ENCODE results near the gene LRTM2. TPM values are rescaled to one million over a fixed set of nuclear protein-coding genes. Genes with fewer than 3 reads are reported as not detected.

LRTM2 gene
- total RNA-seq, 1 experiment from 2014 or later, result not detected

DNA sequence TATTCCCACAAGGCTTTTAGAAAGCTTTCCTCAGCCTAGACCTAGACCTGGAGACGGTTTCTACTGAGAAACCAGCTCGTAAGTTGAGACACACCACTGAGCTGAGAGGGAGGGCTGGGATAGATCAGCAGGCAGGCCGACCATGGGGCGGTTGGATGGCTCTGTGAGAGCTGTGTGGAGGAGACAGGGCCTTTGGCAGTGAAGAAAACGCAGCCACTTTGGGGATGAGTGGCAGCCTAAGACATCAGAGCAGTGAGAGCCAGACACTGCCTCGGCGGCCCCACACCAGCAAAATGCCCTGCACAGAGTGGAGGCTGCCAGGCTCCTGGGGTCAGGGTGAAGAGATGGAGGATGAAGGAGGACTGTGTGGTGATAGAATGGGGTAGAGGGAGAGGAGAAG, 52.1 kb downstream of the LRTM2 start:
- H3K9me2 ChIP-seq (ENCODE audit: insufficient read depth), result no peaks in the 10 kb centered on the region
- no peak for DNase-seq

DNA sequence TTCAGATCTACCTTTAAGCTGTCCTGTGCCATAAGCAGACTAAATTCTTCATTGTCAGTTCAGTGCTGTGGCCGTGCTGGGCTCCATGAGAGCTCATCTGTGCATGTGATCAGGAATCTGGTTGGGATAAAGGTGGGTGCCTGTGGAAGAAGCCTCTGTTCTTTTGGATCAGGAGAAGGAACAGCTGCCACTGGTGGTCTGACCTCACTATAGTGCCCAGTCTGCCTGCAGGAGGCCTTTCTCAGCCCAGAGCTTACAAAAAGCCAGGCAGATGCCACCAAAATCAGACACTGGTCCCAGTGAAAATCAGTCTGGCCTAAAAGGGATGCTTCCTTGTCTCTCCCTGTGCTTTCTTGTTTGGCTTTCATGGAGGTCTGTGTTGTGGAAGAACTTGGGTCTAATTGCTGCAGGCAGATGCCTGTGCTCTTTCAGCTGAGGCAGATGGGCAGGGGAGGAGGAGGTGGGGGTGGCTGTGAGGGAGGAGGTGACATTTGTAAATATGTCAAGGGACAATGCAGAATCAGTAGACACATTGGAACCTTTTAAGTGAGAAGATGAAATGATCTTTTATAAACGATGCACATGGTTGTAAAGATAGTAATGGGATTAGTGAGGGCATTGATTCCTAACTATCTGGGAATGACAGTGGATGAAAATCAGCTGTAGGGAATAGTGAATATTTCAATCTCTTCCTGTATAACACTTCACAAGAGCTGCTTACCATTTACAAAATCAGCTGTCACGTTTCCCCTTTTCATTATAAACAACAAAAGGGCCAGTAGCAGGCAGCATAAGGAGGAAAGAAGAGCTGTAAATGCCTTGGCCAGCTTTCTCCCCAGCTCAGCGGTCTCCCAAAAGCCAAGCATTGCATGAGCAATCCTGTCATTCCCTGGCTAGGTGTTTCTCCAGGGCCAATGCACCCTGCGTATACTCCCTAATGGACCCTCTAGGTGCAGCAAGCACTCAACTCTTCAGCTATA, 53.5 kb downstream of the LRTM2 start:
- no TSS peak for BruUV-seq (replicated peaks)
- H4K20me1 ChIP-seq (ENCODE audit: insufficient read depth), result no peaks in the 10 kb centered on the region; the same call in 1 of the 2 replicates
- ChIA-PET POLR2A (ENCODE audit: unreplicated experiment) (no interaction called here), CTCF (no interaction called here)
- DNase-seq, result no peak
- no peaks in the 10 kb centered on the region for H3K9me3 ChIP-seq (ENCODE audit: insufficient read depth, low read depth)
- TF ChIP-seq, protein P1, sequence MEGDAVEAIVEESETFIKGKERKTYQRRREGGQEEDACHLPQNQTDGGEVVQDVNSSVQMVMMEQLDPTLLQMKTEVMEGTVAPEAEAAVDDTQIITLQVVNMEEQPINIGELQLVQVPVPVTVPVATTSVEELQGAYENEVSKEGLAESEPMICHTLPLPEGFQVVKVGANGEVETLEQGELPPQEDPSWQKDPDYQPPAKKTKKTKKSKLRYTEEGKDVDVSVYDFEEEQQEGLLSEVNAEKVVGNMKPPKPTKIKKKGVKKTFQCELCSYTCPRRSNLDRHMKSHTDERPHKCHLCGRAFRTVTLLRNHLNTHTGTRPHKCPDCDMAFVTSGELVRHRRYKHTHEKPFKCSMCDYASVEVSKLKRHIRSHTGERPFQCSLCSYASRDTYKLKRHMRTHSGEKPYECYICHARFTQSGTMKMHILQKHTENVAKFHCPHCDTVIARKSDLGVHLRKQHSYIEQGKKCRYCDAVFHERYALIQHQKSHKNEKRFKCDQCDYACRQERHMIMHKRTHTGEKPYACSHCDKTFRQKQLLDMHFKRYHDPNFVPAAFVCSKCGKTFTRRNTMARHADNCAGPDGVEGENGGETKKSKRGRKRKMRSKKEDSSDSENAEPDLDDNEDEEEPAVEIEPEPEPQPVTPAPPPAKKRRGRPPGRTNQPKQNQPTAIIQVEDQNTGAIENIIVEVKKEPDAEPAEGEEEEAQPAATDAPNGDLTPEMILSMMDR (conservative IDR thresholded peaks at IDR 0.05), result no peak
- TF ChIP-seq EZH2 (IDR thresholded peaks at IDR 0.05; ENCODE audit: low read depth), result no peak
- H3K4me3 ChIP-seq, result no peak overlapping the region
- H3K36me3 ChIP-seq (ENCODE audit: low read depth), result no peaks in the 10 kb centered on the region
- intact Hi-C loops (cut with micrococcal nuclease; ENCODE audit: unreplicated experiment), result no loop called here
- no peak overlapping the region for H2AFZ ChIP-seq
- no peak overlapping the region for H3K4me2 ChIP-seq
- H3K27ac ChIP-seq, result no peak overlapping the region
- no peaks in the 10 kb centered on the region for H3K9me2 ChIP-seq (ENCODE audit: insufficient read depth)
- H3F3A ChIP-seq (ENCODE audit: insufficient read depth, low read depth), result peaks cover 5% of the 10 kb centered on the region; the same call in 1 of the 2 replicates
- no peaks in the 10 kb centered on the region for H3K4me1 ChIP-seq (replicated peaks; ENCODE audit: insufficient read depth)
- H3K79me2 ChIP-seq (ENCODE audit: low read depth), result no peaks in the 10 kb centered on the region
- peaks cover 100% of the 10 kb centered on the region for H3K27me3 ChIP-seq (ENCODE audit: insufficient read depth, low read depth)

More for the DNA sequence above, 52.1 kb downstream of the LRTM2 start:
- no peak overlapping the region for H3K4me2 ChIP-seq
- ChIA-PET CTCF (no interaction called here), POLR2A (ENCODE audit: unreplicated experiment) (no interaction called here)
- intact Hi-C loops (cut with micrococcal nuclease; ENCODE audit: unreplicated experiment), result no loop called here
- H3F3A ChIP-seq (ENCODE audit: insufficient read depth, low read depth), result peaks cover 5% of the 10 kb centered on the region; the same call in 1 of the 2 replicates
- no peak overlapping the region for H3K4me3 ChIP-seq
- H3K27ac ChIP-seq, result no peak overlapping the region
- peaks cover 100% of the 10 kb centered on the region for H3K27me3 ChIP-seq (ENCODE audit: insufficient read depth, low read depth)
- H3K36me3 ChIP-seq (ENCODE audit: low read depth), result no peaks in the 10 kb centered on the region
- no peaks in the 10 kb centered on the region for H3K4me1 ChIP-seq (replicated peaks; ENCODE audit: insufficient read depth)
- H2AFZ ChIP-seq, result no peak overlapping the region
- no peaks in the 10 kb centered on the region for H3K79me2 ChIP-seq (ENCODE audit: low read depth)
- BruUV-seq (replicated peaks), result no TSS peak
- no peaks in the 10 kb centered on the region for H3K9me3 ChIP-seq (ENCODE audit: insufficient read depth, low read depth)
- TF ChIP-seq, protein P1 (conservative IDR thresholded peaks at IDR 0.05), result no peak
- no peaks in the 10 kb centered on the region; the same call in 1 of the 2 replicates for H4K20me1 ChIP-seq (ENCODE audit: insufficient read depth)

DNA sequence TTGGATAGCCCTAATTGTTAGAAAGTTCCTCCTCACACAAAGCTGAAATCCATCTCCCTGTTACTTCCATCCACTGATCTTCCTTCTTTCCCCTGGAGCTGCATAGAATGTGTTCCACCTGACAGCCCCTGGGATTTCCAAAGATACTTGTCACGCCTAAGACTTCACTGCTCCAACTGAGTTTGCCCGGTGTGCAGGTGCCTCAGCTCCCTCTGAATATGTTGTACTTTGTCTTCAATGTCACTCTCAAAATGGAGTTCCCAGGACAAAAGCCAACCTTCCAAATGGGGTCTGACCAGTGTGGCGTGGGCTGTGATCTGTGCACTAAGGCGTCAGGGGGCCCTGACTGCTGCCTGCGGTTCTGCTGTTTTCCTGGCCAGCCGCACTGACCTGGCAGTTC, 55.2 kb downstream of the LRTM2 start:
- Histone ChIP-seq H2AFZ (no peak overlapping the region), H3K79me2 (ENCODE audit: low read depth) (no peaks in the 10 kb centered on the region), H3K36me3 (ENCODE audit: low read depth) (no peaks in the 10 kb centered on the region), H3K27me3 (ENCODE audit: insufficient read depth, low read depth) (peaks cover 100% of the 10 kb centered on the region), H3K27ac (no peak overlapping the region), H3K9me2 (ENCODE audit: insufficient read depth) (no peaks in the 10 kb centered on the region), H3K4me3 (no peak overlapping the region), H3K4me1 (replicated peaks; ENCODE audit: insufficient read depth) (no peaks in the 10 kb centered on the region), H3F3A (ENCODE audit: insufficient read depth, low read depth) (peaks cover 5% of the 10 kb centered on the region; the same call in 1 of the 2 replicates), H3K9me3 (ENCODE audit: insufficient read depth, low read depth) (no peaks in the 10 kb centered on the region), H3K4me2 (no peak overlapping the region), H4K20me1 (ENCODE audit: insufficient read depth) (no peaks in the 10 kb centered on the region; the same call in 1 of the 2 replicates)
- DNase-seq, result no peak
- CTCF ChIA-PET, result no interaction called here
- TF ChIP-seq EZH2 (IDR thresholded peaks at IDR 0.05; ENCODE audit: low read depth), result 0 out of 2 replicates have a peak, but pooled peaks have one; percentile 59
- TF ChIP-seq, protein P1 (conservative IDR thresholded peaks at IDR 0.05), result no peak
- POLR2A ChIA-PET (ENCODE audit: unreplicated experiment), result interaction anchor here (0.6 kb wide), 1 partner anchor 62 kb away, joined by 3 read pairs; no protein-coding TSS in a partner anchor
- intact Hi-C loops (cut with micrococcal nuclease; ENCODE audit: unreplicated experiment), result no loop called here
- no TSS peak for BruUV-seq (replicated peaks)

Data from PC-9 (cell line).